Stimulated activated CD4-positive, alpha-beta T cell treated with anti-CD3 and anti-CD28 coated beads, Interleukin-4, amount 100 ng/mL, for 4 hours (primary cell): ENCODE measurements around the gene TNS1.

Experiments used
- DNase-seq, 2 experiments: peaks; one replicate each; pipeline ENCODE4 v3.0.0-alpha.2; 2020

TNS1 gene

GRCh38 chr2:217839750-217840107 is 163.1 kb downstream of the TNS1 start:
- DNase-seq, result no peak

GRCh38 chr2:217839073-217839749 is 163.6 kb downstream of the TNS1 start:
- no peak for DNase-seq

- no peak for DNase-seq
These were observed 164.4 kb downstream of the TNS1 start for GRCh38 chr2:217838409-217838831.

GRCh38 chr2:217837530-217837929 is 165.3 kb downstream of the TNS1 start:
- DNase-seq, result no peak

- no peak for DNase-seq
These were observed 165.8 kb downstream of the TNS1 start for GRCh38 chr2:217836901-217837491.

GRCh38 chr2:217835931-217836891 is 166.6 kb downstream of the TNS1 start:
- DNase-seq, result no peak

- DNase-seq, result no peak
These were observed 167.9 kb downstream of the TNS1 start for GRCh38 chr2:217834744-217835513.

GRCh38 chr2:217834057-217834620 is 168.7 kb downstream of the TNS1 start:
- no peak for DNase-seq

- DNase-seq, result no peak
These were observed 169.4 kb downstream of the TNS1 start for GRCh38 chr2:217833439-217833838.

GRCh38 chr2:217832987-217833386 is 169.8 kb downstream of the TNS1 start:
- no peak for DNase-seq

GRCh38 chr2:217832115-217832514 is 170.7 kb downstream of the TNS1 start:
- DNase-seq, result no peak

- DNase-seq, result no peak
These were observed 171.5 kb downstream of the TNS1 start for GRCh38 chr2:217831306-217831705.

- DNase-seq, result no peak
These were observed 172.0 kb downstream of the TNS1 start for GRCh38 chr2:217830807-217831206.

GRCh38 chr2:217830061-217830460 is 172.7 kb downstream of the TNS1 start:
- no peak for DNase-seq

GRCh38 chr2:217829420-217829819 is 173.4 kb downstream of the TNS1 start:
- DNase-seq, result no peak

GRCh38 chr2:217828336-217828735 is 174.5 kb downstream of the TNS1 start:
- DNase-seq, result no peak

- DNase-seq, result no peak
These were observed 175.2 kb downstream of the TNS1 start for GRCh38 chr2:217827430-217828201.

GRCh38 chr2:217826991-217827390 is 175.8 kb downstream of the TNS1 start:
- no peak for DNase-seq

- DNase-seq, result no peak
These were observed 176.3 kb downstream of the TNS1 start for GRCh38 chr2:217826520-217826919.

- DNase-seq, result no peak
These were observed 177.1 kb downstream of the TNS1 start for GRCh38 chr2:217825469-217826235.

GRCh38 chr2:217824223-217824622 is 178.6 kb downstream of the TNS1 start:
- no peak for DNase-seq
